Tibial nerve (tissue), 4 donors: Measurements from ENCODE around the gene TMA7. TPM values are rescaled to one million over a fixed set of nuclear protein-coding genes. Genes with fewer than 3 reads are reported as not detected.
A peak's percentile ranks its signal among the peaks of the same experiment; 100 is the strongest.
"Not testable (repeated sequence)": the region's sequence is repeated elsewhere in the genome, so short reads cannot be mapped to it uniquely, and the experiment has no call there.

ENCODE experiments used
- DNase-seq, 2 donors: peaks; one replicate each; pipeline ENCODE4 v3.0.0-alpha.2; 2019; ENCODE audit warnings: low spot score in 2 of 2
- H3K27ac ChIP-seq, 4 donors: fragments of 200-600 bp; sonication (generic) in 3 of 4; one replicate each; pipeline ENCODE4 v1.5.1; 2017 to 2019; ENCODE audit warnings: mild to moderate bottlenecking in 1 of 4
- H3K27me3 ChIP-seq, 2 donors: fragments of 200-600 bp; sonication (generic) in 1 of 2; one replicate each; pipeline versions ENCODE4 v1.5.1 to v1.6.0; 2017 to 2019
- H3K36me3 ChIP-seq, 3 donors: fragments of 200-600 bp; sonication (generic); one replicate each; pipeline ENCODE4 v1.5.1; 2018 to 2019
- H3K4me1 ChIP-seq, 4 donors: fragments of 200-600 bp; sonication (generic) in 3 of 4; one replicate each; pipeline ENCODE4 v1.5.1; 2017 to 2019
- H3K4me3 ChIP-seq, 4 donors: fragments of 200-600 bp; sonication (generic) in 3 of 4; one replicate each; pipeline ENCODE4 v1.5.1; 2017 to 2019; ENCODE audit warnings: mild to moderate bottlenecking in 1 of 4, moderate library complexity in 1 of 4
- H3K9me3 ChIP-seq, 4 donors: fragments of 200-600 bp; sonication (generic) in 3 of 4; one replicate each; pipeline ENCODE4 v1.5.1; 2017 to 2019
- EP300 ChIP-seq, 2 donors: sonication (generic); formaldehyde crosslinking; IDR thresholded peaks; one replicate each; pipeline ENCODE4 v1.6.1; 2017; ENCODE audit warnings: antibody characterized with exemption in 2 of 2, mild to moderate bottlenecking in 1 of 2
- POLR2A ChIP-seq, 2 donors: fragments of 450-650 bp; IDR thresholded peaks; one replicate each; pipeline ENCODE4 v1.6.1; 2017; ENCODE audit warnings: antibody characterized with exemption in 2 of 2, mild to moderate bottlenecking in 2 of 2, moderate library complexity in 2 of 2
- WGBS, 2 donors: methylation state at CpG; one replicate each; pipeline ENCODE4 v1.1.5; 2018; 5-methylcytosine and 5-hydroxymethylcytosine counted together
- total RNA-seq, 4 donors: library from RNA; depleted of rRNA; stranded (reverse); fragments of >200 nt; gene quantifications; one replicate each; pipeline ENCODE4 v1.1.0, GENCODE V29; 2016
- TF ChIP-seq, protein P1 (sequence below), 5 experiments: fragments of 200-600 bp in 3 of 5; fragments of 450-650 bp in 2 of 5; sonication (generic) in 3 of 5; IDR thresholded peaks; one replicate each; pipeline ENCODE4 v1.5.1; 2016 to 2019; ENCODE audit warnings: antibody characterized with exemption in 5 of 5, mild to moderate bottlenecking in 3 of 5, moderate library complexity in 2 of 5

The TMA7 gene
- total RNA-seq, 4 donors from 2014 or later, result 212 to 380 (median 291) TPM

DNA sequence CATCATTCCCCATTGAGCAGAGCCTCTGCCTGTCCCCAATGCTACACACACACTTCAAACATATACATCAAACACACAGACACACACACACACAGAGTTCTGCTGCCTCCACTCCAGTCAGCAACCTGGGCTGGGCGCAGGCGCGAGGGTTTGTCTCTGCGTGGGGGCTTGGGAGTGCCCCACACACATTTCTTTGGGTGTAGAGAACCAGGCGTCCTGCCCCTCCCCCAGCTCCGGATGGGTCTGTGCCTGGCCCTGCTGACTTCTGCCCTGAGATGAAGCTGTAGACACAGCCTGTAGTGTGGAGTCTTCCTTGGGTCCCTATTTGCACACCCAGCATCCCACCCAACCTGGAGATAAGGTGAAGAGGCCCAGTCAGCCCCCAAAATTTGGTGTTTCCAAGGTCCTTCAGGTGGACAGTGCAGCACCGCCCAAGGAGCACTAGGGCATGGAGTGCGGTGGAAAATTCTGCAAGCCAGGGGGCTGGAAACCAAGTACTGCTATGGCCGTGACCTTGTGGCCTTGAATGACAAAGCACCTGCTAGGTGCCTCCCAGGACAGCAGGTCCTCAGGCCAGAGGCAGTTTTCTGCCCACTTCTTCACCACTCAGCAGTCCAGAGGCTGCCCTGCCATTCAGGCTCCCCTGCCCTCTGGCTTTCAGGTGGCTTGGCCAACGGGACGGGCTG is 41.2 kb upstream of the TMA7 start:
- 54 to 65% methylated on average over 11 of the region's 11 CpGs for WGBS, 2 donors
- Histone ChIP-seq H3K27ac (peak overlapping the region in 1 of 4 donors; percentile 47), H3K4me1 (peaks cover 0 to 21% (median 10%) of the 10 kb centered on the region in 4 donors), H3K36me3 (peaks cover 0 to 12% (median 0%) of the 10 kb centered on the region in 3 donors), H3K4me3 (no peak overlapping the region), H3K9me3 (no peaks in the 10 kb centered on the region), H3K27me3 (no peaks in the 10 kb centered on the region)
- TF ChIP-seq, protein P1, sequence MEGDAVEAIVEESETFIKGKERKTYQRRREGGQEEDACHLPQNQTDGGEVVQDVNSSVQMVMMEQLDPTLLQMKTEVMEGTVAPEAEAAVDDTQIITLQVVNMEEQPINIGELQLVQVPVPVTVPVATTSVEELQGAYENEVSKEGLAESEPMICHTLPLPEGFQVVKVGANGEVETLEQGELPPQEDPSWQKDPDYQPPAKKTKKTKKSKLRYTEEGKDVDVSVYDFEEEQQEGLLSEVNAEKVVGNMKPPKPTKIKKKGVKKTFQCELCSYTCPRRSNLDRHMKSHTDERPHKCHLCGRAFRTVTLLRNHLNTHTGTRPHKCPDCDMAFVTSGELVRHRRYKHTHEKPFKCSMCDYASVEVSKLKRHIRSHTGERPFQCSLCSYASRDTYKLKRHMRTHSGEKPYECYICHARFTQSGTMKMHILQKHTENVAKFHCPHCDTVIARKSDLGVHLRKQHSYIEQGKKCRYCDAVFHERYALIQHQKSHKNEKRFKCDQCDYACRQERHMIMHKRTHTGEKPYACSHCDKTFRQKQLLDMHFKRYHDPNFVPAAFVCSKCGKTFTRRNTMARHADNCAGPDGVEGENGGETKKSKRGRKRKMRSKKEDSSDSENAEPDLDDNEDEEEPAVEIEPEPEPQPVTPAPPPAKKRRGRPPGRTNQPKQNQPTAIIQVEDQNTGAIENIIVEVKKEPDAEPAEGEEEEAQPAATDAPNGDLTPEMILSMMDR (IDR thresholded peaks at IDR 0.05), result no peak
- TF ChIP-seq EP300 (IDR thresholded peaks at IDR 0.05) (no peak), POLR2A (IDR thresholded peaks at IDR 0.05) (no peak)
- no peak for DNase-seq

DNA sequence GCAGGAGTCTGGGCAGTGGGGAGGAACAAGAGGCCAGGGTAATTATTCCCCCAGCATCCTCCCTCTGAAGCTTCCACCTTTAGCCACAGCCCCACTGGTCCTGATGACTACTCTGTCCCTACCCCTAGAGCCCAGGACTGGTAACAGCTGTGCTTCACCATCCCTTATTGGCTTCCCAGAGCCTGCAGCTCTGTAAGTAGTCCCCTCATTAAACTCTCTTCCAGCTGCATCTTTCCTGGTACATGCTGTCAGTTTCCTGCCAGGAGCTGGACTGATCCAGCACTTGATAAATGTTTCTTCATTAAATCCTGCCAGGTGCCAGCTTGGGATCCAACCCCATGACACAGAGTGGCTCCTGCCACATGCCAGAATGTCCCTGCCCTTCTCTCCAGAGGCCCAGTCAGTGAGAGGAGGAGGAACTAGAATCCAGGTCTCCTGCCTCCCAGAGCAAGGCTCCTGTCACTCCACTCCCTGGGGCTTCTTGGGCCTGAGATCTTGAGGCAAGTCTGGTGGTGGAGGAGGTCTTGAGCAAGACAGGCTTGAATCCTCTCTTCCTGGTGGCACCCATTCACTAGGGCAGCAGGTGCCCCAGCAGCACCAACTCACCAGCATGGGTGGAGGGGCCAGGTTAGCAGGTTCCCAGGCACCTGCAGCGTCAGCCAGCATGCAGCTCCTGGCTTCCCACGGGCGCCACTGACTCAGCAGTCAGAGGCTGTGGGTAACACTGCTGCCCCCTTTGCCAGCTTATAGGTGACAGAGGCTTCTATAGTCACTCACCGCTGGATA is 40.5 kb upstream of the TMA7 start:
- Histone ChIP-seq H3K4me3 (no peak overlapping the region), H3K9me3 (no peaks in the 10 kb centered on the region), H3K36me3 (peaks cover 0 to 19% (median 0%) of the 10 kb centered on the region in 3 donors), H3K27ac (peak overlapping the region in 1 of 4 donors; percentile 47), H3K27me3 (no peaks in the 10 kb centered on the region), H3K4me1 (peaks cover 0 to 21% (median 10%) of the 10 kb centered on the region in 4 donors)
- 56 to 71% methylated on average over 4 of the region's 4 CpGs for WGBS, 2 donors
- DNase-seq, result no peak
- TF ChIP-seq EP300 (IDR thresholded peaks at IDR 0.05), result no peak
- no peak for TF ChIP-seq POLR2A (IDR thresholded peaks at IDR 0.05)
- TF ChIP-seq, protein P1 (IDR thresholded peaks at IDR 0.05), result no peak

DNA sequence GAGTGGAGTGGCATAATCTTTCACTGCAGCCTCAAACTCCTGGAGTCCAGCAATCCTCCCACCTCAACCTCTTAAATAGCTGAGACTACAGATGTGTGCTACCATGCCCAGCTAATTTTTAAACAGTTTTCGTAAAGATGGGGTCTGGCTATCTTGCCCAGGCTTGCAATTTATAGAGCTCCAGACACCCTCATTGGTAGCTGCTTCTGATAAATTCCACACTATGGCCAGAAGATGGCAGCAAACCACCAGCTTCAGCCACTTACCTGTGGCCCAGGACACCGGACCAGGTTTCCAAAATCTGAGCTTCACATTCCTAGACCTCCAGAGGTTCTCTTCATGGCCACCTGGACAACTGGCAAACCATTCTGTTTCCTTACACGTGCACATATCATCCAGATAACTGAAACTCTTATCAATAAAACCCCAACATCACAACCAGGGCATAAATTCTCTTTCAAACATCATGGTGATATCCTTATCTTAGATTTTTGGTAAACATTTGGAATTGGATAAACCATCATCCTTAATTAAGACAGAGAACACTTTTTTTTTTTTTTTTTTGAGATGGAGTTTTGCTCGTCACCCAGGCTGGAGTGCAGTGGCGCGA is 39.1 kb upstream of the TMA7 start:
- peak overlapping the region; percentile 71 to 90 (median 84) for H3K27ac ChIP-seq
- peaks cover 0 to 33% (median 0%) of the 10 kb centered on the region in 3 donors for H3K36me3 ChIP-seq
- H3K9me3 ChIP-seq, result no peaks in the 10 kb centered on the region
- 63 to 64% methylated on average over 6 of the region's 6 CpGs for WGBS, 2 donors
- DNase-seq, result no peak
- no peak overlapping the region for H3K4me3 ChIP-seq
- H3K4me1 ChIP-seq, result peaks cover 0 to 21% (median 10%) of the 10 kb centered on the region in 4 donors
- no peaks in the 10 kb centered on the region for H3K27me3 ChIP-seq
- TF ChIP-seq POLR2A (IDR thresholded peaks at IDR 0.05), result no peak
- TF ChIP-seq, protein P1 (IDR thresholded peaks at IDR 0.05), result peak; percentile 71 to 91 (median 77)
- no peak for TF ChIP-seq EP300 (IDR thresholded peaks at IDR 0.05)

DNA sequence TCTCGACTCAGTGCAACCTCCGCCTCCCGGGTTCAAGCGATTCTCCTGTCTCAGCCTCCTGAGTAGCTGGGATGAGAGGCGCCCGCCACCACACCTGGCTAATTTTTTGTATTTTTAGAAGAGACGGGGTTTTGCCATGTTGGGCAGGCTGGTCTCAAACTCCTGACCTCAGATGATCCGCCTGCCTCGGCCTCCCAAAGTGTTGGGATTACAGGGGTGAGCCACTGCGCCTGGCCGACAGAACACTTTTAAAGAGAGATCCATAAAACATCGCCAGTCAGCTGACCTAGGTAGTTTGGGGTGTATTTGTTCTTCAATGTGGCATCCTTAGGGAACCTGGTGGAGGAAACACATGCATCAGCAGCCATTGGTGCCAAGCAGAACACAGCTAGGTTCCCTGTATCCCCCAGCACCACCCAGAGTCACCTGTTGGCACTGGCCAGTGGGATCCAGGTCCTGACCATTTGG is 38.6 kb upstream of the TMA7 start:
- not testable (repeated sequence) for H3K9me3 ChIP-seq, DNase-seq, H3K27me3 ChIP-seq, H3K4me3 ChIP-seq
- H3K4me1 ChIP-seq, result peaks cover 0 to 21% (median 10%) of the 10 kb centered on the region in 4 donors
- WGBS, 2 donors, result 92% methylated on average over 12 of the region's 12 CpGs
- peak overlapping the region; percentile 71 to 90 (median 84) for H3K27ac ChIP-seq
- peaks cover 0 to 38% (median 0%) of the 10 kb centered on the region in 3 donors for H3K36me3 ChIP-seq

DNA sequence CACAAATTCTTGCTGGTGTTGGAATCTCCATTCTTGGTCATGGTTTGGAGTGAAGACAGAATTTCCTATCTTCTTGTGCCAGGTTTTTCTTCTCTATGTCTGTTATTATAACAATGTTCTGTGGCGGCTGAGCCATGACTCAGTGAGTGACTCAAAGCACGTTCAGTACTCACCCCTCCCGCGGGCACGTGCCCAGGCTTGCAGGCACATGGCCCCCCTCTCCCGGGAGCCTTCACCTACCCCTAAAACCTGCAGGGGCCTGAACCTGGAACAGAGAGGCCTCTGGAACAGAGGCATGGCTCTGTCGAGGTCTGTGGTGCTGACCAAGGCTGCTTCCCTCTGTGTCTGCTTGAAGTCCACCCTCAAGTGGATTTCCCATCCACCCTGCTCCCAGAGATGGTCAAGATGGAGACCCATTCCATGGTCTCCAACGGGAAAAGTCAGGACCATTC is 37.8 kb upstream of the TMA7 start:
- H3K27me3 ChIP-seq, result no peaks in the 10 kb centered on the region
- H3K36me3 ChIP-seq, result peaks cover 0 to 46% (median 0%) of the 10 kb centered on the region in 3 donors
- H3K4me3 ChIP-seq, result no peak overlapping the region
- no peaks in the 10 kb centered on the region for H3K9me3 ChIP-seq
- H3K4me1 ChIP-seq, result peaks cover 0 to 21% (median 10%) of the 10 kb centered on the region in 4 donors
- 31 to 46% methylated on average over 8 of the region's 8 CpGs for WGBS, 2 donors
- peak overlapping the region; percentile 66 to 90 (median 84) for H3K27ac ChIP-seq
- peak; percentile 91 to 95 for DNase-seq
- TF ChIP-seq, protein P1 (IDR thresholded peaks at IDR 0.05), result no peak
- TF ChIP-seq EP300 (IDR thresholded peaks at IDR 0.05) (peak; percentile 89 to 93), POLR2A (IDR thresholded peaks at IDR 0.05) (no peak)
